ENCODE data around the gene CADM1. TPM values are rescaled to one million over a fixed set of nuclear protein-coding genes. Genes with fewer than 3 reads are reported as not detected.

The CADM1 gene
- total and polyA plus RNA-seq, 2 donors = 7.6 to 26.3 TPM

GRCh38 chr11:115290479-115290878, 213.7 kb downstream of the CADM1 start:
- H3K27me3 ChIP-seq (ENCODE audit: control insufficient read depth in 2 of 2, insufficient read depth in 1 of 2, low read length in 1 of 2) = no peaks in the 10 kb centered on the region
- H3K4me1 ChIP-seq (ENCODE audit: control insufficient read depth in 2 of 2, insufficient read depth in 2 of 2, low read length in 2 of 2) = no peaks in the 10 kb centered on the region
- no peak overlapping the region for H3K4me3 ChIP-seq (ENCODE audit: low read length in 2 of 2)
- no peaks in the 10 kb centered on the region for H3K36me3 ChIP-seq (ENCODE audit: control insufficient read depth in 2 of 2, insufficient read depth in 2 of 2, low read length in 1 of 2)
- no peaks in the 10 kb centered on the region for H3K9me3 ChIP-seq (ENCODE audit: control insufficient read depth in 2 of 2, insufficient read depth in 1 of 2, low read length in 1 of 2)
- 69% methylated on average over 1 of the region's 1 CpG for WGBS
- no peak for DNase-seq (ENCODE audit: low read depth in 6 of 9, low spot score in 9 of 9)
- no peak overlapping the region for H3K27ac ChIP-seq (ENCODE audit: low read depth in 1 of 2, low read length in 1 of 2)

- Histone ChIP-seq H3K4me1 (ENCODE audit: control insufficient read depth in 2 of 2, insufficient read depth in 2 of 2, low read length in 2 of 2) (no peaks in the 10 kb centered on the region), H3K27me3 (ENCODE audit: control insufficient read depth in 2 of 2, insufficient read depth in 1 of 2, low read length in 1 of 2) (no peaks in the 10 kb centered on the region), H3K9me3 (ENCODE audit: control insufficient read depth in 2 of 2, insufficient read depth in 1 of 2, low read length in 1 of 2) (no peaks in the 10 kb centered on the region), H3K27ac (ENCODE audit: low read depth in 1 of 2, low read length in 1 of 2) (no peak overlapping the region), H3K4me3 (ENCODE audit: low read length in 2 of 2) (no peak overlapping the region), H3K36me3 (ENCODE audit: control insufficient read depth in 2 of 2, insufficient read depth in 2 of 2, low read length in 1 of 2) (no peaks in the 10 kb centered on the region)
- WGBS = 94% methylated on average over 6 of the region's 6 CpGs
- no peak for DNase-seq (ENCODE audit: low read depth in 6 of 9, low spot score in 9 of 9)
Measured at GRCh38 chr11:115287266-115287665, 216.9 kb downstream of the CADM1 start.

GRCh38 chr11:115286614-115287013, 217.6 kb downstream of the CADM1 start:
- Histone ChIP-seq H3K9me3 (ENCODE audit: control insufficient read depth in 2 of 2, insufficient read depth in 1 of 2, low read length in 1 of 2) (no peaks in the 10 kb centered on the region), H3K36me3 (ENCODE audit: control insufficient read depth in 2 of 2, insufficient read depth in 2 of 2, low read length in 1 of 2) (no peaks in the 10 kb centered on the region), H3K4me1 (ENCODE audit: control insufficient read depth in 2 of 2, insufficient read depth in 2 of 2, low read length in 2 of 2) (no peaks in the 10 kb centered on the region), H3K4me3 (ENCODE audit: low read length in 2 of 2) (no peak overlapping the region), H3K27ac (ENCODE audit: low read depth in 1 of 2, low read length in 1 of 2) (no peak overlapping the region), H3K27me3 (ENCODE audit: control insufficient read depth in 2 of 2, insufficient read depth in 1 of 2, low read length in 1 of 2) (no peaks in the 10 kb centered on the region)
- 58% methylated on average over 3 of the region's 3 CpGs for WGBS
- DNase-seq (ENCODE audit: low read depth in 6 of 9, low spot score in 9 of 9) = no peak

GRCh38 chr11:115284773-115285172, 219.4 kb downstream of the CADM1 start:
- Histone ChIP-seq H3K4me1 (ENCODE audit: control insufficient read depth in 2 of 2, insufficient read depth in 2 of 2, low read length in 2 of 2) (no peaks in the 10 kb centered on the region), H3K36me3 (ENCODE audit: control insufficient read depth in 2 of 2, insufficient read depth in 2 of 2, low read length in 1 of 2) (no peaks in the 10 kb centered on the region), H3K27ac (ENCODE audit: low read depth in 1 of 2, low read length in 1 of 2) (no peak overlapping the region), H3K9me3 (ENCODE audit: control insufficient read depth in 2 of 2, insufficient read depth in 1 of 2, low read length in 1 of 2) (no peaks in the 10 kb centered on the region), H3K27me3 (ENCODE audit: control insufficient read depth in 2 of 2, insufficient read depth in 1 of 2, low read length in 1 of 2) (no peaks in the 10 kb centered on the region), H3K4me3 (ENCODE audit: low read length in 2 of 2) (no peak overlapping the region)
- DNase-seq (ENCODE audit: low read depth in 6 of 9, low spot score in 9 of 9) = no peak
- WGBS = 88% methylated on average over 4 of the region's 4 CpGs

- no peak overlapping the region for H3K27ac ChIP-seq (ENCODE audit: low read depth in 1 of 2, low read length in 1 of 2)
- 91% methylated on average over 4 of the region's 4 CpGs for WGBS
- no peak overlapping the region for H3K4me3 ChIP-seq (ENCODE audit: low read length in 2 of 2)
- no peaks in the 10 kb centered on the region for H3K36me3 ChIP-seq (ENCODE audit: control insufficient read depth in 2 of 2, insufficient read depth in 2 of 2, low read length in 1 of 2)
- DNase-seq (ENCODE audit: low read depth in 6 of 9, low spot score in 9 of 9) = no peak
- no peaks in the 10 kb centered on the region for H3K9me3 ChIP-seq (ENCODE audit: control insufficient read depth in 2 of 2, insufficient read depth in 1 of 2, low read length in 1 of 2)
- H3K4me1 ChIP-seq (ENCODE audit: control insufficient read depth in 2 of 2, insufficient read depth in 2 of 2, low read length in 2 of 2) = no peaks in the 10 kb centered on the region
- no peaks in the 10 kb centered on the region for H3K27me3 ChIP-seq (ENCODE audit: control insufficient read depth in 2 of 2, insufficient read depth in 1 of 2, low read length in 1 of 2)
Measured at GRCh38 chr11:115282923-115283322, 221.3 kb downstream of the CADM1 start.

GRCh38 chr11:115280775-115281174, 223.4 kb downstream of the CADM1 start:
- no peaks in the 10 kb centered on the region for H3K27me3 ChIP-seq (ENCODE audit: control insufficient read depth in 2 of 2, insufficient read depth in 1 of 2, low read length in 1 of 2)
- H3K4me1 ChIP-seq (ENCODE audit: control insufficient read depth in 2 of 2, insufficient read depth in 2 of 2, low read length in 2 of 2) = no peaks in the 10 kb centered on the region
- H3K27ac ChIP-seq (ENCODE audit: low read depth in 1 of 2, low read length in 1 of 2) = no peak overlapping the region
- no peak for DNase-seq (ENCODE audit: low read depth in 6 of 9, low spot score in 9 of 9)
- no peaks in the 10 kb centered on the region for H3K9me3 ChIP-seq (ENCODE audit: control insufficient read depth in 2 of 2, insufficient read depth in 1 of 2, low read length in 1 of 2)
- no peaks in the 10 kb centered on the region for H3K36me3 ChIP-seq (ENCODE audit: control insufficient read depth in 2 of 2, insufficient read depth in 2 of 2, low read length in 1 of 2)
- H3K4me3 ChIP-seq (ENCODE audit: low read length in 2 of 2) = no peak overlapping the region
- WGBS = 92% methylated on average over 5 of the region's 5 CpGs

- DNase-seq (ENCODE audit: low read depth in 6 of 9, low spot score in 9 of 9) = no peak
- WGBS = 83% methylated on average over 10 of the region's 10 CpGs
- H3K9me3 ChIP-seq (ENCODE audit: control insufficient read depth in 2 of 2, insufficient read depth in 1 of 2, low read length in 1 of 2) = no peaks in the 10 kb centered on the region
- H3K36me3 ChIP-seq (ENCODE audit: control insufficient read depth in 2 of 2, insufficient read depth in 2 of 2, low read length in 1 of 2) = no peaks in the 10 kb centered on the region
- no peak overlapping the region for H3K27ac ChIP-seq (ENCODE audit: low read depth in 1 of 2, low read length in 1 of 2)
- H3K4me3 ChIP-seq (ENCODE audit: low read length in 2 of 2) = no peak overlapping the region
- H3K4me1 ChIP-seq (ENCODE audit: control insufficient read depth in 2 of 2, insufficient read depth in 2 of 2, low read length in 2 of 2) = no peaks in the 10 kb centered on the region
- H3K27me3 ChIP-seq (ENCODE audit: control insufficient read depth in 2 of 2, insufficient read depth in 1 of 2, low read length in 1 of 2) = no peaks in the 10 kb centered on the region
Measured at GRCh38 chr11:115279813-115280761, 224.1 kb downstream of the CADM1 start.

- Histone ChIP-seq H3K4me3 (ENCODE audit: low read length in 2 of 2) (no peak overlapping the region), H3K4me1 (ENCODE audit: control insufficient read depth in 2 of 2, insufficient read depth in 2 of 2, low read length in 2 of 2) (no peaks in the 10 kb centered on the region), H3K27ac (ENCODE audit: low read depth in 1 of 2, low read length in 1 of 2) (no peak overlapping the region), H3K36me3 (ENCODE audit: control insufficient read depth in 2 of 2, insufficient read depth in 2 of 2, low read length in 1 of 2) (no peaks in the 10 kb centered on the region), H3K27me3 (ENCODE audit: control insufficient read depth in 2 of 2, insufficient read depth in 1 of 2, low read length in 1 of 2) (no peaks in the 10 kb centered on the region), H3K9me3 (ENCODE audit: control insufficient read depth in 2 of 2, insufficient read depth in 1 of 2, low read length in 1 of 2) (no peaks in the 10 kb centered on the region)
- 94% methylated on average over 8 of the region's 8 CpGs for WGBS
- no peak for DNase-seq (ENCODE audit: low read depth in 6 of 9, low spot score in 9 of 9)
Measured at GRCh38 chr11:115276799-115277198, 227.4 kb downstream of the CADM1 start.

GRCh38 chr11:115276191-115276590, 228.0 kb downstream of the CADM1 start:
- no peak for DNase-seq (ENCODE audit: low read depth in 6 of 9, low spot score in 9 of 9)
- H3K27me3 ChIP-seq (ENCODE audit: control insufficient read depth in 2 of 2, insufficient read depth in 1 of 2, low read length in 1 of 2) = no peaks in the 10 kb centered on the region
- H3K36me3 ChIP-seq (ENCODE audit: control insufficient read depth in 2 of 2, insufficient read depth in 2 of 2, low read length in 1 of 2) = no peaks in the 10 kb centered on the region
- no peaks in the 10 kb centered on the region for H3K9me3 ChIP-seq (ENCODE audit: control insufficient read depth in 2 of 2, insufficient read depth in 1 of 2, low read length in 1 of 2)
- no peak overlapping the region for H3K27ac ChIP-seq (ENCODE audit: low read depth in 1 of 2, low read length in 1 of 2)
- 76% methylated on average over 4 of the region's 4 CpGs for WGBS
- no peak overlapping the region for H3K4me3 ChIP-seq (ENCODE audit: low read length in 2 of 2)
- H3K4me1 ChIP-seq (ENCODE audit: control insufficient read depth in 2 of 2, insufficient read depth in 2 of 2, low read length in 2 of 2) = no peaks in the 10 kb centered on the region
